B cell (primary cell): ENCODE results near the gene GRPEL1. TPM values are rescaled to one million over a fixed set of nuclear protein-coding genes. Genes with fewer than 3 reads are reported as not detected.
"Not testable (repeated sequence)": the region's sequence is repeated elsewhere in the genome, so short reads cannot be mapped to it uniquely, and the experiment has no call there.

Experiments used
- ATAC-seq: fragments of 200-7000 bp; cut with Tn5 transposase; one replicate; pipeline ENCODE4 v1.10.0; 2021; ENCODE audit warnings: low read depth, mild to moderate bottlenecking, moderate number of reproducible peaks, moderate library complexity
- CTCF ChIA-PET: fragments of 350-600 bp; sonication (Branson Sonifier 250); formaldehyde crosslinking; loops from one replicate; lab custom pipeline; 2021; ENCODE audit warnings: antibody characterized with exemption, inconsistent platforms; lab: Charles Lee
- POLR2A ChIA-PET: fragments of 350-600 bp; sonication (Branson Sonifier 250); formaldehyde crosslinking; loops from one replicate; lab custom pipeline; 2021; ENCODE audit warnings: antibody characterized with exemption; lab: Charles Lee
- DNase-seq: peaks from one replicate; pipeline ENCODE4 v3.0.0; 2013
- H2AFZ ChIP-seq: 2 replicates; pipeline ENCODE4 v1.6.1; 2012; ENCODE audit warnings: mild to moderate bottlenecking, low read depth, low read length; ENCODE audit not compliant: insufficient read depth, poor library complexity, severe bottlenecking
- H3K27ac ChIP-seq, 2 donors: 1 replicate in 1 of 2; 2 replicates in 1 of 2; pipeline ENCODE4 v1.5.1; 2012 to 2013; ENCODE audit warnings: low read length in 2 of 2, mild to moderate bottlenecking in 2 of 2, moderate library complexity in 1 of 2
- H3K27me3 ChIP-seq, 4 experiments: fragments of 200-600 bp in 1 of 4; sonication (generic) in 1 of 4; replicated peaks in 1 of 4; 1 replicate in 2 of 4; 2 replicates in 2 of 4; pipeline versions ENCODE4 v1.6.1 to v1.7.0; 2013 to 2016; ENCODE audit warnings: low read length in 3 of 4, mild to moderate bottlenecking in 2 of 4, mixed read lengths in 1 of 4, moderate library complexity in 1 of 4; ENCODE audit not compliant: insufficient read depth in 4 of 4, control insufficient read depth in 3 of 4; ENCODE audit errors: control extremely low read depth in 1 of 4
- H3K36me3 ChIP-seq, 2 experiments: replicated peaks in 1 of 2; 1 replicate in 1 of 2; 2 replicates in 1 of 2; pipeline versions ENCODE4 v1.6.1 to v1.7.1; 2013; ENCODE audit warnings: low read length in 1 of 2; ENCODE audit not compliant: insufficient read depth in 2 of 2, control insufficient read depth in 1 of 2; ENCODE audit errors: control extremely low read depth in 1 of 2, extremely low read depth in 1 of 2
- H3K4me1 ChIP-seq, 2 donors: fragments of 200-600 bp in 1 of 2; sonication (generic) in 1 of 2; 1 replicate in 1 of 2; 2 replicates in 1 of 2; pipeline versions ENCODE4 v1.5.1 to v1.6.1; 2013 to 2017; ENCODE audit warnings: low read length in 2 of 2; ENCODE audit not compliant: control insufficient read depth in 2 of 2, insufficient read depth in 2 of 2
- H3K4me2 ChIP-seq: replicated peaks from 2 replicates; pipeline ENCODE3; 2012; ENCODE audit warnings: mild to moderate bottlenecking, low read depth, low read length; ENCODE audit not compliant: poor library complexity, severe bottlenecking
- H3K4me3 ChIP-seq, 5 experiments: fragments of 200-600 bp in 1 of 5; sonication (generic) in 1 of 5; 1 replicate in 3 of 5; 2 replicates in 2 of 5; pipeline versions ENCODE4 v1.5.1 to v1.7.0; 2011 to 2016; ENCODE audit warnings: low read length in 4 of 5, mild to moderate bottlenecking in 4 of 5, low read depth in 2 of 5, control low read depth in 1 of 5, moderate library complexity in 1 of 5; ENCODE audit not compliant: insufficient read depth in 1 of 5; ENCODE audit errors: control extremely low read depth in 1 of 5, extremely low read depth in 1 of 5
- H3K79me2 ChIP-seq: fragments of 200-600 bp; sonication (generic); one replicate; pipeline ENCODE4 v1.6.0; 2016; ENCODE audit warnings: low read length; ENCODE audit not compliant: control insufficient read depth, insufficient read depth
- H3K9ac ChIP-seq: fragments of 200-600 bp; sonication (generic); 2 replicates; pipeline ENCODE4 v1.6.1; 2017; ENCODE audit warnings: mild to moderate bottlenecking, low read length, moderate library complexity
- H3K9me3 ChIP-seq, 3 donors: one replicate each; pipeline versions ENCODE4 v1.6.1 to v1.7.1; 2013; ENCODE audit warnings: low read length in 2 of 3; ENCODE audit not compliant: control insufficient read depth in 2 of 3, insufficient read depth in 1 of 3; ENCODE audit errors: control extremely low read depth in 1 of 3
- H4K20me1 ChIP-seq: 2 replicates; pipeline ENCODE4 v1.6.0; 2012; ENCODE audit warnings: mild to moderate bottlenecking, low read length; ENCODE audit not compliant: insufficient read depth, control insufficient read depth, poor library complexity, severe bottlenecking
- H3K27ac Mint-ChIP-seq: one replicate; pipeline ENCODE4 v1.8.0; 2021; ENCODE audit warnings: mixed read lengths
- H3K27me3 Mint-ChIP-seq: one replicate; pipeline ENCODE4 v1.8.0; 2021; ENCODE audit warnings: mixed read lengths
- H3K4me1 Mint-ChIP-seq: one replicate; pipeline ENCODE4 v1.8.0; 2021; ENCODE audit warnings: mixed read lengths
- H3K4me3 Mint-ChIP-seq: one replicate; pipeline ENCODE4 v1.8.0; 2021; ENCODE audit warnings: mixed read lengths
- H3K9me3 Mint-ChIP-seq: one replicate; pipeline ENCODE4 v1.8.0; 2022; ENCODE audit warnings: mixed read lengths; ENCODE audit not compliant: insufficient read depth
- CTCF ChIP-seq: fragments of 200-600 bp; IDR thresholded peaks from one replicate; pipeline ENCODE4 v1.8.0; 2022; ENCODE audit warnings: antibody characterized with exemption, mild to moderate bottlenecking
- EZH2 ChIP-seq: IDR thresholded peaks from 2 replicates; pipeline ENCODE4 v1.6.1; 2012; ENCODE audit warnings: borderline replicate concordance, low read depth, mild to moderate bottlenecking, moderate library complexity, low read length; ENCODE audit not compliant: insufficient read depth, poor library complexity, severe bottlenecking
- WGBS: methylation state at CpG from one replicate; pipeline ENCODE4 v1.1.5; 2013; ENCODE audit warnings: missing lambda C conversion rate; ENCODE audit not compliant: insufficient coverage; 5-methylcytosine and 5-hydroxymethylcytosine counted together
- intact Hi-C: fragments of 100-400 bp; cut with micrococcal nuclease; formaldehyde crosslinking; loops from one replicate; pipeline ENCODE4 v1.10.0; 2022
- polyA plus RNA-seq: library from polyadenylated mRNA; depleted of rRNA; stranded (reverse); fragments of >200 nt; gene quantifications from 2 replicates; pipeline ENCODE4 v1.2.3, GENCODE V29; 2012
- total RNA-seq, 2 donors: library from RNA; stranded (reverse); fragments of 120-200 nt in 1 of 2; gene quantifications; 1 replicate in 1 of 2; 2 replicates in 1 of 2; pipeline versions ENCODE4 v1.2.3 to v1.2.4, GENCODE V29; 2013 to 2022

The GRPEL1 gene
- total and polyA plus RNA-seq, 2 donors (not counting 1 experiment from before 2014, with no cell fraction given), result 15.0 to 26.0 TPM

GRCh38 chr4:7103031-7103606 is 35.3 kb upstream of the GRPEL1 start:
- no peak for TF ChIP-seq CTCF
- no peak for TF ChIP-seq EZH2
- Histone ChIP-seq H3K79me2 (no peaks in the 10 kb centered on the region), H3K4me2 (peak overlapping the region; percentile 99), H3K27me3 (peaks cover 0 to 4% (median 0%) of the 10 kb centered on the region in 4 experiments), H3K4me1 (peaks cover 21 to 25% of the 10 kb centered on the region in 2 donors), H2AFZ (peak overlapping the region; percentile 95), H3K36me3 (no peaks in the 10 kb centered on the region), H3K9ac (peak overlapping the region; percentile 78), H3K9me3 (peaks cover 0 to 3% (median 0%) of the 10 kb centered on the region in 3 donors), H4K20me1 (no peaks in the 10 kb centered on the region), H3K27ac (no peak overlapping the region), H3K4me3 (peak overlapping the region; percentile 53 to 84 (median 66))
- Mint-ChIP-seq H3K9me3 (no peaks in the 10 kb centered on the region), H3K27me3 (peaks cover 5% of the 10 kb centered on the region), H3K4me3 (peak overlapping the region; percentile 91), H3K4me1 (peaks cover 19% of the 10 kb centered on the region), H3K27ac (peak overlapping the region; percentile 74)
- ATAC-seq, result peak; percentile 96
- DNase-seq, result peak; percentile 86
- WGBS, result 2% methylated on average over 32 of the region's 35 CpGs
- intact Hi-C loops, result loop anchor here (1.0 to 10.0 kb wide), 4 partner anchors 35 to 528 kb away; partner anchors contain the start of genes GRPEL1, MAN2B2 and TADA2B
- CTCF ChIA-PET, result interaction anchor here (0.9 to 2.2 kb wide), 5 partner anchors 10 to 120 kb away, joined by 3 to 15 read pairs (median 4); partner anchors contain the start of gene GRPEL1
- POLR2A ChIA-PET, result interaction anchor here (1.1 kb wide), 1 partner anchor 34 kb away, joined by 3 read pairs; no protein-coding TSS in a partner anchor

GRCh38 chr4:7102516-7102909 is 34.6 kb upstream of the GRPEL1 start:
- not testable (repeated sequence) for H3K27ac Mint-ChIP-seq, H3K27me3 ChIP-seq, H3K36me3 ChIP-seq

More at GRCh38 chr4:7102516-7102909, 34.6 kb upstream of the GRPEL1 start:
- not testable (repeated sequence) for ATAC-seq, H4K20me1 ChIP-seq, H3K9me3 Mint-ChIP-seq, H3K27ac ChIP-seq, DNase-seq, H3K79me2 ChIP-seq, H3K9me3 ChIP-seq
- peak overlapping the region; percentile 99 for H3K4me2 ChIP-seq
- H3K9ac ChIP-seq, result peak overlapping the region; percentile 78
- intact Hi-C loops, result loop anchor here (10.0 kb wide), 1 partner anchor 528 kb away; the partner anchor contains the start of gene MAN2B2
- 68% methylated on average over 5 of the region's 12 CpGs for WGBS
- peak overlapping the region; percentile 95 for H2AFZ ChIP-seq
- peaks cover 19% of the 10 kb centered on the region for H3K4me1 Mint-ChIP-seq
- H3K27me3 Mint-ChIP-seq, result peaks cover 11% of the 10 kb centered on the region
- peak overlapping the region; percentile 91 for H3K4me3 Mint-ChIP-seq
- POLR2A ChIA-PET, result interaction anchor here (1.1 kb wide), 1 partner anchor 33 kb away, joined by 3 read pairs; no protein-coding TSS in a partner anchor
- H3K4me1 ChIP-seq, result peaks cover 21 to 25% of the 10 kb centered on the region in 2 donors
- CTCF ChIA-PET, result interaction anchor here (0.9 to 2.2 kb wide), 5 partner anchors 9 to 119 kb away, joined by 3 to 15 read pairs (median 4); partner anchors contain the start of gene GRPEL1
- peak overlapping the region; percentile 53 to 84 (median 66) for H3K4me3 ChIP-seq
